GM19239 (cell line): ENCODE data around the gene SMAGP.
"Not testable (repeated sequence)": the region's sequence is repeated elsewhere in the genome, so short reads cannot be mapped to it uniquely, and the experiment has no call there.

Source experiments
- DNase-seq: peaks from one replicate; pipeline ENCODE4 v3.0.0; 2011; ENCODE audit warnings: low spot score; ENCODE audit not compliant: insufficient read length
- FAIRE-seq: peaks from 2 replicates; lab custom pipeline; 2011; peaks lifted over from hg19 to GRCh38; lab: Jason Lieb, UNC

The SMAGP gene

GRCh38 chr12:51229116-51229809 is 41.0 kb downstream of the SMAGP start:
- DNase-seq (no peak), FAIRE-seq (no peak)

DNA sequence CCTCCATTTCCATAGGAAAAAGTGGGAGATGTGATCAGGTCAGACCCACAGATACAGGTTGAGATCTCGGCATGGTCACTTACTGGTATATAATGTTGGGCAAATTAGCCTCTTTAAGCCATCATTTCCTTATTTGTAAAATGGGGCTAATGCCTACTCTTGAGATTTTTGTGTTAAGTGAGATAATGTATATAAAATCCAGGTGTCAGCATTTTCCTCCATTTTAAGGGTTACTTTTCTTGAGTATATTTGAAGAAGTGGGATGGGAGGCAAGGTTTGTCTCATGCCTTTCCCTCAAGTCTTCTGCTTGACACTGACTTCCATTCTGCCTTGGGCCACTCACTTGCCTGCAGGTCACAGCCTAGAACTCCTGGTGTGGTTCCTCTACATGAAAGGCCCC is 42.3 kb downstream of the SMAGP start:
- FAIRE-seq: no peak
- DNase-seq: no peak

DNA sequence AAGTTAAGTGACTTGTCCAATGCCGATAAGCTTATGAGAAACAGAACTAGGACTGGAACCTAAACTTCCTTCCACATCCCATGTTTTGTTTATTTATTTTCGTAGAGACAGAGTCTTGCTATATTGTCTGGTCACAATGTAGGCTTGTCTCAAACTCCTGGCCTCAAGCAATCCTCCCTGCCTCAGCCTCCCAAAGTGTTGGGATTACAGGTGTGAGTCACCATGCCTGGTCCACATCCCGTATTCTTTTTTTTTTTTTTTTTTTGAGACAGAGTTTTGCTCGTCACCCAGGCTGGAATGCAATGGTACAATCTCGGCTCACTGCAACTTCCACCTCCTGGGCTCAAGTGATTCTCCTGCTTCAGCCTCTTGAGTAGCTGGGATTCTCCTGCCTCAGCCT is 43.1 kb downstream of the SMAGP start:
- DNase-seq, FAIRE-seq: not testable (repeated sequence)

GRCh38 chr12:51225771-51226170 is 44.4 kb downstream of the SMAGP start:
- DNase-seq (no peak), FAIRE-seq (no peak)

DNA sequence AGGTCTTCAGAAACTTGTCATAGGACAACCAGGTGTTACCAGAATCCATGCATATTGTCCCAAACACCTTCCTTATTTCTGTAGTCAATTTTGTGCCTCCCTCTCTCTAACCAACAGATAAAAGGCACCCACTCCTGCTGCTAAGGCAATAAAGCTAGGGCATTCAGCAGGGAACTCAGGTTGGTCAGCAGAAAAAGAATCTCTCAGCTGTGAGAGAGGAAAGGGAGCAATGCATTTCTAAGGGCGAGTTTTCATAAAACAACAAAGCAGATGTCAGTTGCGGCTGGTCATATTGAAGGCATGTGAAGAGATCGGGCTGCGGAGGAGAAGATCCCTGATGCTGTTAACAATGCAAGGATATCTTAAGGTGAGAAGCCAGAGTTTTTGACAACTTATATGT is 45.0 kb downstream of the SMAGP start:
- no peak for DNase-seq
- no peak for FAIRE-seq

- FAIRE-seq: no peak
- no peak for DNase-seq
Observed at GRCh38 chr12:51224625-51225024, 45.6 kb downstream of the SMAGP start.

DNA sequence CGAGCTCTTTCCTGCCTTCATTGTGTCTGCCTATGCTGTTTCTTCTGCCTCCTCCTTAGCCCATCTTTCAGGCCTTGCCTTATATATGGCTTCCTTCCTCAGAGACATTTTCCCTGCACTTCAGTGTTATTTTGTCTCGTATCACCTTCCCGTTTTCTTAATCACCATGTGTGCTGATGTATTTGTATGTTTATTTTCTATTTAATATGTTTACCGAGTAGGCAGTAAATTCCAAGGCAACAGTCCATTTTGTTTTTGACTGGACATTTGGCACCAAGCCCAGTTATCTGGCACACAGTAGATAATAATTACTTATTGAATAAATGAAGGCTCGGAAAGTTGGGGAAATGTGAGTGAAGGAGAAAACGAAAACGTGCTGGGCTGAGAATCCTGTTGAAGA is 47.8 kb downstream of the SMAGP start:
- no peak for FAIRE-seq

DNA sequence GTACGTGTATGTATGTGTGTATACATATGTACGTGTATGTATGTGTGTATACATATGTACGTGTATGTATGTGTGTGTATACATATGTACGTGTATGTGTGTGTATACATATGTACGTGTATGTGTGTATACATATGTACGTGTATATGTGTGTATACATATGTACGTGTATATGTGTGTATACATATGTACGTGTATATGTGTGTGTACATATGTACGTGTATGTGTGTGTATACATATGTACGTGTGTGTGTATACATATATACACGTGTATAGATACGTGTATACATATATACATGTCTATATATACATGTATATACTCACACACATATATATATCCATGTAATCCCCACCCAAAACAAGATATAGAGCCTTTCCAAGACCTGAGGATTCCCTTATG is 50.4 kb downstream of the SMAGP start:
- not testable (repeated sequence) for DNase-seq, FAIRE-seq

More for the DNA sequence above, 47.8 kb downstream of the SMAGP start:
- no peak for DNase-seq

DNA sequence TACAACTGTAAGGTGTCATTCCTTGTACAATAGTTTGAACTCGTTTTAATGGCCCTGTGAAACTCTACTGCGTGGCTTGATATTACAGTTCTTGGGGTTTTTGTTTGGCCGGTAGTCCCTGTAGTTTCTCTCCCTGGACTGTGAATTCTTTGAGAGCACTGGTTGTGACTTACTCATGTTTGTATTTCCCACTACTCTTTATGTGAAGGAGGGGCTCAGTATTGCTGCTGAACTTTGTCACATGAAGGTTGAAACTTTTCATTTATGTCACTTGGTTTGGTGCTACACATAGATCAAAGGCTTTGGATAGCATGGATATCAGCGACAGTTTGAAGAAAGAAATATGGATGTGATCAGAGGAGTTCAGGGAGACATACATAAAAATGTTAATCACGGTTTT is 50.9 kb downstream of the SMAGP start:
- no peak for DNase-seq
- FAIRE-seq: no peak

DNA sequence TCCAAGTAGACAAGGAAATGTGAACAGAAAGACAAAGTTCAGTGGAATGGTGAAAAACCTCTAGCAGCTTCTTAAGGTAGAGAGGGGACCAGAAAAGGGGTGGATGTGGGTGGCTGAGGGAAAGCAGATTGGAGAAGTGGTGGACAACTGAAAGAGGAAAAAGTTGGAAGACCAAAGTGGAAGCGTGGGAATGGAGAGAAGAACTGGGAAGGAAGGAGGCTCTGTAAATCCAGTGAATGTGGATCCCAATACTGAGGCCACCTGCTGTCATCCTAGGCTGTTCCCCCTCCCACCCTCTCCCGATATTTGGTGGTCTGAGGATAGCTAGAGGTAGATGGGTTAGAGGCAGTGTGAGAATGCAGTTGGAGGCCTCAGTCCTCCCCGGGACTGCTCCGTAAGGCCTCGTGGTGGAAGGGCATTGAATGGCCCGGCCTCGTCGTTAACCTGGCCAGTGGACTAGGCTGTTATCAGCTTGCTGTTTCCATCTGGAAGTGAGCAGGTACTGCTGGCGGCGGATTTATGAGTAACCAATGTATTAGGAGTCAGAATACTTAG is 51.5 kb downstream of the SMAGP start:
- DNase-seq (no peak), FAIRE-seq (no peak)

GRCh38 chr12:51217968-51218606 is 52.1 kb downstream of the SMAGP start, which contains the start of gene POU6F1:
TSS of gene POU6F1 (minus strand) at chr12:51218062. CDS start at chr12:51206836, 11,226 bp downstream.
- peak; percentile 77 for FAIRE-seq
- DNase-seq: peak; percentile 82

DNA sequence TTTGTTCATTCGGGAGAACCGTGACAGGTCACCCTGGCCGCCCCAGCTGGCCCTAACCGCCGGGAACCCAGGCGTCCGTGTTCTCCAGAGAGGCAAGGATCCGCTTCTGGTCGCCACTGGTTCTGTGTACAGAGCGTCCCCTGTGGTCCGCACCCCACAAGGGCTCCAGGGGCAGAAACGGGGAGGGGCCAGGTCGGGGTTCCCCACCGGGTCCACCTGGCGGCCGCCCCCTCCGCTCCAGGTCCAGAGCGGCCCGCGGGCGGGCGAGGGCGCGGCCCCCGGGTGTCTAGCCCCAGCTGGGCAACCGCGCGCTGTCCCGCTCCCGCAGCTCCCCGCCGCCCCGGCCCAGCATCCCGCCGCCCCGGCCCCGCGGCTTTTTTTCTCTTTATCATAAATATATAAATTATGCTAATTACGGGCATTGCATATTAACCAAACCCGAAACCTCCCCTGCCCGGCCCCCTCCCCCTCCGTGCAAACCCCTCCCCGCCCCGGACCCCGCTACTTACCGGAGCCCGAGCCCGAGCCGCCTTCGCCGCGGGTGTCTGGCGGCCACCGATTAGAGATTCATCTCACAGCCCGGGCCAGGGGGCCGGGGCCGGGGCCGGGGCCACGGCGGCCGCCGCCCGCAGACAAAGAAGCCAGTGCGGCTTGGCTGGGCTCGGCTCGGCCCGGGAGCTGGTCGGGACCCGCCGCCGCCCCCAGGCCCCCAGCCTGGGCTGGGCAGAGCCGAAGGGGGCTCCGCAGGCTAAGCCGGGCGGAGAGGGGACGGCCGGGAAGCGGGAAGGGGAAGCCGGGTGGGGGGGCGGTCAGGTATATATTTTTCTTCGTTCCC is 52.9 kb downstream of the SMAGP start:
- FAIRE-seq (no peak), DNase-seq (peak; percentile 56)

- DNase-seq (no peak), FAIRE-seq (no peak)
Observed at GRCh38 chr12:51216642-51217041, 53.6 kb downstream of the SMAGP start.

DNA sequence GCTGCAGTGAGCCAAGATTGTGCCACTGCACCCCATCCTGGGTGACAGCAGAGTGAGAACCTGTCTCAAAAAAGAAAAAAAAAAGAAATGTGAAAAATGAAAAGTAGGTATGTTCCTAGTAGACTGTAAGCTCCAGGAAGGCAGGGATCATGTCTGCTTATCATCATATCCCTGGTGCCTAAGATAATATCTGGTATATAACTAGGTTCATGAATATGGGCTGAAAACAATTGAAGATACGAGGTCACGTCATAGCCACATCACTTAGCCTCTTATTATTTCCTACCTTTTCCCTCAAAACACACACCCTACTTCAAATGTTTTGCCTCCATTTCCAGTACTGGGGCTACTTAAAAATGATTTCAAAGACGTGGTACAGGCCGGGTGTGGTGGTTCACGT is 55.3 kb downstream of the SMAGP start:
- no peak for FAIRE-seq
- DNase-seq: no peak

DNA sequence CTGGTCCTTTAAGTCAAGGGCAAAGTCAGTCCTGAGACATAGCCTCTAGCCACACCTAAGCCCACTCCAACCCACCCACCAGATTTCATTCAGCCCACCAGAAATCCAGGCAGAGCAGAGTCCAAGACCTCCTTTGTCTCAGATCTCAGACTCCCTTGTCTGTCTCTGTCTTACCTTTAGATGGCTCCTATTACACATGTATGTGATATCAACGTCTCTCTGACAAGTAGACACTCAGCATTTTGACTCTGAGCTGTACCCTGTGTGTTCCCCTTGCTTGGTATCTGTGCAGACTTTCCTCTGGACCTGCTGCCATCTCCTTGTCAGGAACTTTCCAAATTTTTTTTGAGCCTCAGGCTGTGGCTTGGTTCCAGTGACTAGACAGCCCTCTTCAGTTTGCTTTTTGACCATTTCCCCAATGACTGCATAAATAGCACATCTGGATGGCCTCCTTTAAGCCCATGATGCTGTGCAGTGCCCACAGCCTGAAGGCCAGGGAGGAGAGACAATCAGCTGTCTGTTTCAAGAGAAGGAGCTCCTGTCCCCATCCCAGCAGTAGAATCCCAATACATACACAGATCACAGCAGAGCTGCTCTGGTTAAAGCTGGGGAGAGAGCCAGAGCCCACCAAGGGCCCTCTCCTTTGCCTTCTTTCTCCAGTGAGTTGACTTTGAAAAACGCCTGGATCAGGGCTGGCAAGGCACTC is 59.4 kb downstream of the SMAGP start:
- DNase-seq (no peak), FAIRE-seq (no peak)

DNA sequence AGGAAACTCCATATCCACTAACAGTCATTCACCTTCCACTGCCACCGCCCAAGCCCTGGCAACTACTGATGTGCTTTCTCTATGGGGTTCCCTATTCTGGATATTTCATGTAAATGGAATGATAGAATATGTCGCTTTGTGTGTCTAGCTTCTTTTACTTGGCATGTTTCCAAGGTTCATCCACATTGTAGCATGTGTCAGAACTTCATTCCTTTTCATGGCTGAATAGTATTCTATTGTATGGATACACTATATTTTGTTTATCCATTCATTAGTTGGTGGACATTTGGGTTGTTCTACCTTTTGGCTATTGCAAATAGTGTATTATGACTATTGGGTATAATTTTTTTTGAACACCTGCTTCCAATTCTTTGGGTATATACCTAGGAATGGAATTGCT is 61.0 kb downstream of the SMAGP start:
- no peak for DNase-seq
- FAIRE-seq: no peak

DNA sequence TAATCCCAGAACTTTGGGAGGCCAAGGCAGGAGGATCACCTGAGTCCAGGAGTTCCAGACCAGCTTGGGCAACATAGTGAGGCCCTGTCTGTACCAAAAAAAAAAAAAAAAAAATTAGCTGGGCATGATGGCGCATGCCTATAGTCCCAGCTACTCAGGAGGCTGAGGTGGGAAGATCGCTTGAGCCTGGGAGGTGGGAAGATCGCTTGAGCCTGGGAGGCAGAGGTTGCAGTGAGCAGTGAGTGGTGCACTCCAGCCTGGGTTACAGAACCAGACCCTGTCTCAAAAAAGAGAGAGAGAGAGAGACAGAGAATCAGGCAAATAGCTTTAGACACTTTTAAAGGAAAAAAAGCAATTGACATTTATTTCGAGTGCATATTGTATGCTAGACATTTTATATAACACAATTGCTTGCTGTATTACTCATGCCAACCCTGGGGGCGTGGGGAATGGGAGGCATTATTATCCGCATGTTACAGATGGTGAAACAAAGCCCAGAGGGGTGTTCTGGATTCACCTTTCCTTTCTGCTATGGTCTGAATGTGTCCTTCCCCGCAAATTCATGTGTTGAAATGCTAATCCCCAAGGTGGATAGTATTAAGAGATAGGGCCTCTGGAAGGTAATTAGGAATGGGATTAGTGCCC is 62.1 kb downstream of the SMAGP start:
- FAIRE-seq: no peak

GRCh38 chr12:51205350-51205749 is 64.9 kb downstream of the SMAGP start:
- FAIRE-seq (no peak), DNase-seq (no peak)

More for the DNA sequence above, 62.1 kb downstream of the SMAGP start:
- no peak for DNase-seq

- FAIRE-seq: no peak
- DNase-seq: no peak
Observed at GRCh38 chr12:51202718-51203117, 67.5 kb downstream of the SMAGP start.

DNA sequence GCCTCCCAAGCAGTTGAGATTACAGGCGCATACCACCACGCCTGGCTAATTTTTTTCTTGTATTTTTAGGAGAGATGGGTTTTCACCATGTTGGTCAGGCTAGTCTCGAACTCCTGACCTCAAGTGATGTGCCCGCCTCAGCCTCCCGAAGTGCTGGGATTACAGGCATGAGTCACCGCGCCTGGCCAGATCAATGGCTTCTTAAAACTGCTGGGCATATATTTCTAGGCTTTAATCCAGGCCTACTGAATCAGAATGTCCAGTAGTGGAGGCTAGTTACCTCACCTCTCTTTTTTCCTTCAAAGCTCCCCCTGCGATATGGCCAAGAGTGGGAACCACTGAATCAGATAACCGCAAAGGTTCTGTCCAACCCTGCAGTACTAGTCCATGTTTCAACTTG is 69.4 kb downstream of the SMAGP start:
- FAIRE-seq (no peak), DNase-seq (no peak)
